Measurements from ENCODE around the gene COL1A1. TPM values are rescaled to one million over a fixed set of nuclear protein-coding genes. Genes with fewer than 3 reads are reported as not detected.

The COL1A1 gene
- total RNA-seq, 1 donor from 2014 or later, result 12,796 TPM

- no peak overlapping the region for H3K4me3 ChIP-seq (ENCODE audit: insufficient read depth, low read depth, low read length)
- TF ChIP-seq CTCF (IDR thresholded peaks at IDR 0.05; ENCODE audit: insufficient read depth, low read depth, low read length), result no peak
- no peak for TF ChIP-seq EZH2 (IDR thresholded peaks at IDR 0.05; ENCODE audit: insufficient read depth, low read length)
- no peak overlapping the region for H3K27ac ChIP-seq (ENCODE audit: low read depth, low read length)
- H3K4me2 ChIP-seq (ENCODE audit: low read length), result no peak overlapping the region
- H2AFZ ChIP-seq (ENCODE audit: low read depth, low read length), result no peak overlapping the region
- FAIRE-seq (no peak), DNase-seq (ENCODE audit: low read depth) (no peak)
- H3K27me3 ChIP-seq (ENCODE audit: insufficient read depth, low read length), result no peaks in the 10 kb centered on the region
- H3K4me1 ChIP-seq (ENCODE audit: insufficient read depth, low read length), result peaks cover 18% of the 10 kb centered on the region
- Mint-ChIP-seq H3K36me3 (ENCODE audit: low read depth, unreplicated experiment) (no peaks in the 10 kb centered on the region), H3K4me1 (ENCODE audit: low read depth, unreplicated experiment) (peaks cover 1% of the 10 kb centered on the region), H3K9me3 (ENCODE audit: unreplicated experiment) (no peaks in the 10 kb centered on the region), H3K4me3 (ENCODE audit: unreplicated experiment) (no peak overlapping the region), H3K27ac (ENCODE audit: unreplicated experiment) (no peak overlapping the region), H3K27me3 (ENCODE audit: low read depth, unreplicated experiment) (no peaks in the 10 kb centered on the region)
- H3K36me3 ChIP-seq (ENCODE audit: insufficient read depth, low read length), result no peaks in the 10 kb centered on the region
- peaks cover 19% of the 10 kb centered on the region for H3K79me2 ChIP-seq (ENCODE audit: insufficient read depth, low read length)
- peaks cover 4% of the 10 kb centered on the region for H4K20me1 ChIP-seq (ENCODE audit: insufficient read depth, low read length)
- no peak overlapping the region for H3K9ac ChIP-seq (ENCODE audit: low read length)
- no peaks in the 10 kb centered on the region for H3K9me3 ChIP-seq (ENCODE audit: insufficient read depth, low read depth, low read length)
Observed at GRCh38 chr17:50153650-50154575, 47.5 kb downstream of the COL1A1 start.

- H2AFZ ChIP-seq (ENCODE audit: low read depth, low read length), result no peak overlapping the region
- H3K4me1 ChIP-seq (ENCODE audit: insufficient read depth, low read length), result peaks cover 22% of the 10 kb centered on the region
- peaks cover 15% of the 10 kb centered on the region for H4K20me1 ChIP-seq (ENCODE audit: insufficient read depth, low read length)
- FAIRE-seq (no peak), DNase-seq (ENCODE audit: low read depth) (no peak)
- H3K79me2 ChIP-seq (ENCODE audit: insufficient read depth, low read length), result peaks cover 30% of the 10 kb centered on the region
- TF ChIP-seq EZH2 (IDR thresholded peaks at IDR 0.05; ENCODE audit: insufficient read depth, low read length) (no peak), CTCF (IDR thresholded peaks at IDR 0.05; ENCODE audit: insufficient read depth, low read depth, low read length) (no peak)
- Mint-ChIP-seq H3K36me3 (ENCODE audit: low read depth, unreplicated experiment) (peaks cover 4% of the 10 kb centered on the region), H3K4me1 (ENCODE audit: low read depth, unreplicated experiment) (peaks cover 2% of the 10 kb centered on the region), H3K27ac (ENCODE audit: unreplicated experiment) (peak overlapping the region; percentile 77), H3K4me3 (ENCODE audit: unreplicated experiment) (no peak overlapping the region), H3K9me3 (ENCODE audit: unreplicated experiment) (no peaks in the 10 kb centered on the region), H3K27me3 (ENCODE audit: low read depth, unreplicated experiment) (no peaks in the 10 kb centered on the region)
- no peaks in the 10 kb centered on the region for H3K9me3 ChIP-seq (ENCODE audit: insufficient read depth, low read depth, low read length)
- H3K36me3 ChIP-seq (ENCODE audit: insufficient read depth, low read length), result no peaks in the 10 kb centered on the region
- H3K27me3 ChIP-seq (ENCODE audit: insufficient read depth, low read length), result no peaks in the 10 kb centered on the region
- no peak overlapping the region for H3K9ac ChIP-seq (ENCODE audit: low read length)
- peak overlapping the region; percentile 89 for H3K4me2 ChIP-seq (ENCODE audit: low read length)
- no peak overlapping the region for H3K27ac ChIP-seq (ENCODE audit: low read depth, low read length)
- no peak overlapping the region for H3K4me3 ChIP-seq (ENCODE audit: insufficient read depth, low read depth, low read length)
Observed at GRCh38 chr17:50152736-50153135, 48.7 kb downstream of the COL1A1 start.
